GM21717 (cell line): ENCODE results near the gene HK1.

Source experiments
- ATAC-seq: cut with Tn5 transposase; IDR thresholded peaks from one replicate; pipeline ENCODE4 v1.9.1; 2021; ENCODE audit warnings: mild to moderate bottlenecking, moderate library complexity; ENCODE audit not compliant: unreplicated experiment

The HK1 gene

GRCh38 chr10:69397972-69398371, 119.7 kb downstream of the HK1 start:
- ATAC-seq = no peak

DNA sequence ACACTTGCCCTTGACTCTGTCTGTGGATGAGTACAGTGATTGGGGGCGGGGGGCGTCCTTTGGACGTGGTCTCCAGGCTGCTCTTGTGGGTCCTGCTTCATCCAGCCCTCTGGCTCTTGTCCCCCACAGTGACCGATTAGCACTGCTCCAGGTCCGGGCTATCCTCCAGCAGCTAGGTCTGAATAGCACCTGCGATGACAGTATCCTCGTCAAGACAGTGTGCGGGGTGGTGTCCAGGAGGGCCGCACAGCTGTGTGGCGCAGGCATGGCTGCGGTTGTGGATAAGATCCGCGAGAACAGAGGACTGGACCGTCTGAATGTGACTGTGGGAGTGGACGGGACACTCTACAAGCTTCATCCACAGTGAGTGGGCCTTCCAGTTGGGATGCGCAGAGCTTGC, 120.2 kb downstream of the HK1 start:
- ATAC-seq = no peak

DNA sequence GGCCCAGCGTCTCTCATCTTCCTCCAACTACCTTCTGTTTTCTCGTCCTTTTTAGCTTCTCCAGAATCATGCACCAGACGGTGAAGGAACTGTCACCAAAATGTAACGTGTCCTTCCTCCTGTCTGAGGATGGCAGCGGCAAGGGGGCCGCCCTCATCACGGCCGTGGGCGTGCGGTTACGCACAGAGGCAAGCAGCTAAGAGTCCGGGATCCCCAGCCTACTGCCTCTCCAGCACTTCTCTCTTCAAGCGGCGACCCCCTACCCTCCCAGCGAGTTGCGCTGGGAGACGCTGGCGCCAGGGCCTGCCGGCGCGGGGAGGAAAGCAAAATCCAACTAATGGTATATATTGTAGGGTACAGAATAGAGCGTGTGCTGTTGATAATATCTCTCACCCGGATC, 122.6 kb downstream of the HK1 start:
- ATAC-seq = no peak

DNA sequence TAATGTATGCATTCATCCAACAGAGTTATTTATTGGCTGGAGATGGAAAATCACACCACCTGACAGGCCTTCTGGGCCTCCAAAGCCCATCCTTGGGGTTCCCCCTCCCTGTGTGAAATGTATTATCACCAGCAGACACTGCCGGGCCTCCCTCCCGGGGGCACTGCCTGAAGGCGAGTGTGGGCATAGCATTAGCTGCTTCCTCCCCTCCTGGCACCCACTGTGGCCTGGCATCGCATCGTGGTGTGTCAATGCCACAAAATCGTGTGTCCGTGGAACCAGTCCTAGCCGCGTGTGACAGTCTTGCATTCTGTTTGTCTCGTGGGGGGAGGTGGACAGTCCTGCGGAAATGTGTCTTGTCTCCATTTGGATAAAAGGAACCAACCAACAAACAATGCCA, 123.1 kb downstream of the HK1 start:
- no peak for ATAC-seq

- no peak for ATAC-seq
These were observed 124.1 kb downstream of the HK1 start for GRCh38 chr10:69402386-69402785.

DNA sequence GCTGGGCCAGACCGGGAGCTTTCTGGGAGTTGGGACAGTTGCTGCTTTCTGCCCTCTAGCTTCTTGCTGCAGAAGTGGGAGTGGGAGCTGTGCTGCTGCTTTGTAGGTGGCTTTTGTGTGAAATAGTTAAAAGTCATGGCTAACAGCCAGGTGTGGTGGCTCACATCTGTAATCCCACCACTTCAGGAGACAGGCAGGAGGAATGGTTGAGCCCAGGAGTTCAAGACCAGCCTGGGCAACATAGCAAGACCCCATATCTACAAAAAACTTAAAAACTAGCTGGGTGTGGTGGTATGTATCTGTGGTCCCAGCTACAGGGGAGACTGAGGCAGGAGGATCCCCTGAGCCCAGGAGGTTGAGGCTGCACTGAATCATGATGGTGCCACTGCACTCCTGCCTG, 124.8 kb downstream of the HK1 start:
- ATAC-seq = no peak

- no peak for ATAC-seq
These were observed 125.2 kb downstream of the HK1 start for GRCh38 chr10:69403519-69403918.

GRCh38 chr10:69404786-69405185, 126.5 kb downstream of the HK1 start:
- ATAC-seq = no peak

DNA sequence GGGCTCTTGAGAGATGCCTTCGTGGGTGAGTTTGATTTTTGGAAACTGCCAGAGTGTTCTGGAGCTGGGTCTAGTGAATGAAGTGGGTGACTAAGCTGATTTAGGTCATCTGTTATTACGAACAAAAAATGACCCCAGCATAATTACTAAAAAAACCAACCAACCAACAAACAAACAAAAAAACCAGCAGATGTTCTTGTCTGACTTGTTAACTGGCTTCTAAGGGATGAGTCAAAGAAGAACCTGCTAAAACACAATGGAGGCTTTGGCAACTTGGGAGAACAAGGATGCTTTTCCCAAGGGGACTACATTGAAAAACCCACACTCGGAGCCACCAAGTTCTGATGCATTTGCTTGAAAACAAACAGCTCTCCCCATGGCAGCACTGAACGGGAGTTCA, 126.9 kb downstream of the HK1 start:
- ATAC-seq = no peak

DNA sequence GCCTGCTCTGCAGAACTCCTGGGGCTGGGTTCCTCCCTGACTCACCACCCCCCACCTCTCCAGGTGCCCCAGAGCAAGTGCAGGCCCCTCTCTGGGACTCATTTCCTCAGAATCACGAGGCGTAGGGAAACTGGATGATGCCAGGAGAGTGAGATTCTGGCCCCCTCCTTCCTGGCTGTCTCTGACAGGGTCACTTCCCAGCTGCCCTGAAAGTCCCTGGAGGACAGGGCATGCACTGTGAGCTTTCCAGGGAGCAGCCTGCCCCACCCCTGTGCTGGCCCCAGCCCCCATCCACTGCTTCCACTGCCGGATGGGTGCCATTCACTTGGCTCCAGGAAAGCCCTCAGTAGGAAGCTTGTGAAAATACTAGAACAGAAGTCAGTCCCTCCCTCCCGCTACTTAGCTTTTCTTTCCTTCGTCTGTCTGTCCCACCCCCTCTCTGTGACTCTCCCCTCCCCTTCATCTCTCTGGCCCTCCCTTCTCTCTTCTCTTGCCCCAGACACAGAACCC, 128.1 kb downstream of the HK1 start:
- no peak for ATAC-seq

DNA sequence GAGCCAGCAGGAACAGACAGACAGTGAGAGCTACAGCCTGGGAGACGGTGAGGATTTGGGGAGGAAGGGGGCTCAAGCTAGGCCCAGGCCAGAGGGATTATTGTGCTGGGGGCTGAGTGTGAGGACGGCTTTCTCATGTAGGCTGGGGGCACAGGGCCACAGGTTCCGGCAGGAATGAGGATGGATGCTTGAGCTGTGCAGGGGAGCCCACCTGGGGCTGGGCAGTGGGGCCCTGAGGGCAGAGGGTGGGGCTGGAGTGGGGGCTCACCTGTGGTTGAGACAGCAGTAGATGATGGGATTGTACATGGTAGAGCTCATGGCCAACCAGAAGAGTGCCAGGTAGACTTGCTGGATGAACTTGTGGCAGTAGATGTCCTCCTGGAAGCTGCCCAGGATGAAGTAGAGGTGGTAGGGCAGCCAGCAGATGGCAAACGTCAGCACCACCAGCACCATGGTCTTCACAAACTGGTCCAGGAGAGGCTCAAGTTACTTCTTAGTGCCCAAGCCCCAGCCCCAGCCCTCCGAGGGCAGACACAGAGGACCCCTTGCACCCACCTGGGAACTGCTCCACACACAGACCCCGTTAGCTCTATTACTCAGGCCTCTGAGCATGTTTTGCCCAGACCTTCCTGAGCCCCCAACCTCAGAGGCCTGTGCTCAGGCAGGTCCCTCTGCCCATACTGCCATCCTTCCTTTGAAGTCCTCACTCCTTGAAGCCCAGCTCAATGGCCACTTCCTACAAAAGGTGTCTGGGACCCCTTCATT, 128.7 kb downstream of the HK1 start:
- no peak for ATAC-seq

DNA sequence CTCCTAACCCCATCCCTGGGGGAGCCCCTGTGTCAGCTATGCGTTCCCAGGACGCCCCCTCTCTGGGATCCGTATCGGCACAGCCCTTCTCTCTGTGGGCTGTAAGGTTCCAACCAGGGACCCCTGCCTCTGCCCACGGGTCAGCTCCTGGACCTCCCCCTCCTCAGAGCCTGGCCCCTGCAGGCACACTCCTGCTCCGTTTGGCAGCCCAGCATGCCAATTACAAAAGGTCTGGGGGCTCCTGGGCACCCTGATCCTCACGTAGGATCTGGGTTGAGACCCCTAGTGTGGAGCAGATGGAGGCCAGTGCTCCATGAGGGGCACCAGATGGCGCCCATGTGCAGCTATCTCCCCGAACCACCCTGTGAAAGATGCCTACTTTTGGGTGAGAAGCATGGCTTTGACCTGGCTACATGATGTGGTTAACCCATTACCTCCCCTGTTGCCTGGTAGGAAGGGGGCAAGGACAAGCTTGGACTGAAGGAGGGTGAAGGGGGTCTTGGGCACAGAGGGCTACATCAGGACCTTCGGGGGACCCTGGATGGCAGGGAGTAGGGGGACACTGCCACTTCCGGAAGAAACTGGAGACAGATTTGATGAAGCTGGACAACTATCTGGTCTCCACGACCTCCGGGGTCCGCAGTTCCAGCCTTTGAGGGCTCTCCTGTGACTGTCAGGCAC, 129.5 kb downstream of the HK1 start:
- no peak for ATAC-seq

DNA sequence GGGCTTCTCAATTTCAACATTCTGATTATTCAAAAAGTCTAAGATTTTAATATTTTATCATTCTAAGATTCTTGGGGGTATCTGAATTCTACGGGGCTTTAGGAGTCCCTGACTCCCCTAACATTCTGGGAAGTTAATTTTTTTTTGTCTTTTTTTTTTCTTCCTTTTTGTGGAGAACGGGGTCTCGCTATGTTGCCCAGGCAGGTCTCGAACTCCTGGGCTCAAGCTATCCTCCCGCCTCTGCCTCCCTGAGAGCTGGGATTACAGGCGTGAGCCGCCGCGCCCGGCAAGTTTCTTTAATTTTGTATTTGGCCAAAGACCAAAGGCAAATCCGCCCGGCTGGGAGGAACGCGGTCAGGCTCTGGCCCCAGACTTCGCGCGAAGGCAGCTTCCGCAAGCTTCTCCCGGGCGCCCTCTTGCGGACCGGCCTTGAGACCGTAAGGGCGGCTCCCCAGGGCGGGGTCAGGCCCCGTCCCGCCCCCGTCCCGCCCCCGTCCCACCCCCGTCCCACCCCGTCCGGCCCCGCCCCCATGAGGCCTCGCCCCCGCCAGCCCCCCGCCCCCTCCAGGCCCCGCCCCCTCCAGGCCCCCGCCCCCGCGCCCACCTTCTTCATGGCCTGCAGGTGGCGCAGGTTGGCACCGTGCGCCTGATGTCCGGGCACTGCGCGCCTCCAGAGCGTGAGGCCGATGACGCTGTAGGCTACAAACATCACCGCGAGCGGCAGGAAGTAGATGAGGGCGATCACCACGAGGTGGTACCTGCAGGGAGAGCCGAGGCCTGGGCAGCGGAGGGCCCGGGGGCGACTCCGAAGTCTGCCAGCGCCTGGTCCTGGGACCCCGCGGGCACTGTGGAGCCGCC, 130.3 kb downstream of the HK1 start:
- peak; percentile 76 for ATAC-seq

- ATAC-seq = no peak
These were observed 130.8 kb downstream of the HK1 start for GRCh38 chr10:69409176-69409495.

- ATAC-seq = no peak
These were observed 131.7 kb downstream of the HK1 start for GRCh38 chr10:69409968-69410367.

GRCh38 chr10:69410487-69410886, 132.2 kb downstream of the HK1 start:
- no peak for ATAC-seq

- no peak for ATAC-seq
These were observed 133.2 kb downstream of the HK1 start for GRCh38 chr10:69411476-69411875.

DNA sequence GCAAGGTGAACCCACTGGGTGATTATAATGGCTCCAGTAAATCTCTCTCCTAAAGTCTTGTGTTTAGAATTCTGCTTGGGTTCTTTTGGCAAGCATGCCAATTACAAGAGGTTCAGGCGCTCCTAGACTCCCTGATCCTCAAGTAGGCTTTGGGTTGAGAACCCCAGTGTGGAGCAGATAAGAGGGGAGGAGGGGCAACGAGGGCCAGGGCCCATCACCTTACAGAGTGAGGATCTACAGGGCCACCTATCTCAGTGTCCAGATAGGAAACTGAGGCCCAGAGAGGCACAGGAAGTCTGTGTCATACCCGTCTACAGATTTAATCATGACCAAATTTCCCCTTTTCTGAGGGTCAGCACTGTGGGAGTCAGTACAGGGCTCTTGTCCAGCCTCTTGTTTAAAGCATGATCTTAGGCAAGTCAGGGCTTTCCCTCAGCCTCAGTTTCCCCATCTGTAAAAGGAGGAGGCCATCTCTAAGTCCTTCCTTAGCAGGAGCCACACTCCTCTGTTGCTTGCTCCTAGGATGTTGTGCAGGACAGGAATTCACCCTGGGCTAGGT, 134.0 kb downstream of the HK1 start:
- no peak for ATAC-seq

DNA sequence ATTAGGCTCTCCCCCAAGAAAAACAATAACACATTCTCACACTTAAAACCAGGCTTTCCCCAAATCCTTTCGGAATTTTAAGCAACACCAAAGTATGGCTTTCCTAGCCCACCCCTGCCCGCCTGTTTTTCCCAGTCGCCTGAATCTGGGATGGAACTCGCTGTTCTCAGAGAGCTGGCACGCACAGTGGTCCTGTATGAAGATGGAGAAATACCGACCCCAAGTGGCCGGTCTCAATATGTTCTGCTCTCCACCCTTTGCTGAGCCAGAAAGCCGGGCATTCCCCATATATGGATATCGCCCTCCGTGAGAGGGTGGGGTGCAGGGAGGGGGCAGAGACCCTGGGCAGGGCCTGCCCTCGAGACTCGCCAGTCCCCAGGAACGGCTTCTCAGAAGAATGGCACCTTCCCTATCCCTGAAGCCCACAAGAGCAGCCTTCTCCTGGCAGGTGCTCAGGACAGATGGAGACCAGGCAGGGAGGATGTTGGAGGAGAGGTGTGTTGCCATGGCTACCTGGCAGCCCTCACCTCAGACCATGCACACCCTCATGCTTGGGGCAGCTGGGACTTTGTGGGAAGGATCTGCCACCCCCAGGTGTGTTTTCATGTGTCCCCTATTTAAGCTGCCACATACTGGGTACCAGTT, 135.0 kb downstream of the HK1 start:
- no peak for ATAC-seq

GRCh38 chr10:69414036-69415018, 136.0 kb downstream of the HK1 start:
- ATAC-seq = no peak
